ENCODE measurements around the gene FXYD5.
A peak's percentile ranks its signal among the peaks of the same experiment; 100 is the strongest.

FXYD5 gene

DNA sequence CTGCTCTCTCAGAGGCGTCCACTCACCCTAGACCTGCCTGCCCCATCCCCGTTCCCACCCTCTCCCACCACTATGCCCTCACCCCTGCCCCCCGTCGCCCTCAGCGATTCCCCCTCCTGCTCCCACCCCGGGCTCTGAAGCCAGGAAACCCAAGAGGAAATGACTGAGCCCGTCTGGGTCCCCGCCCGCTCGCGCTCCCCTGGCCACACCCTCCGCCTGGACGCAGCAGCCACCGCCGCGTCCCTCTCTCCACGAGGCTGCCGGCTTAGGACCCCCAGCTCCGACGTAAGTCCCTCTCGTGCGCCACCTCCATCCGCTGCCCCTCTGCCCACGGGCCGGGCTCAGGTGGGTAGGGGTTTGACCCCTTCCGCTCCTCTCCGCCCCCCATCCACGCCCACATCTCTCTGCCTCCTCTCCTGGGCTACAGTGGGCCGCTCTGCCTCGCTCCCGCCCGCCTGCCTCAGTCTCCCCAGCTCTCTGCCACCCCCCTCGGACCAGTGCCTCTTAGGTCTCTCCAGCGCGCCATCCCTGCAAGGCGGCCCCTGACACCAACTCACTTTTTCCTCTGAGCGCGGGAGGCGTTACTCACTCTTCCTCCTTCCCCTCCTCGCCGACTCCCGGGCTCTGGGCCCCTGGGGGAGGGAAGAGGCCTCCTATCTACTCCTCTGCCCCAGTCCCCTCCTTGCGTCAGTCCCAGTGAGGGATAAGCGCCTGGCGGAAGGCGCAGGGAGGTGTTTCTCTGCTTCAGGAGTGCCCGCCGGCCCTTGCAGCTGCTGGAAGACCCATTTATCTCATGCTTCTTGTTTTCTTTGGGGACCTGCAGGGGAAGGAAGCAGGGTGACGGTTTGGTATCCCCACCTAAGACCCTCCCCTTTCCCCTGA is at the start of gene FXYD5:
Gene FXYD5 (plus strand): TSS at position 211 of the 882 bp plus-strand sequence. CDS start 816 bp downstream, outside the sequence.
- Histone ChIP-seq H3K27me3 (ENCODE audit: control insufficient read depth, insufficient read depth, low read length) (peaks cover 18% of the 10 kb centered on the region), H3K4me3 (ENCODE audit: low read length) (peak within 1 kb of the TSS; percentile 63), H3K4me1 (ENCODE audit: control insufficient read depth, insufficient read depth, low read length) (no peaks in the 10 kb centered on the region), H3K27ac (ENCODE audit: low read depth, low read length) (no peak within 1 kb of the TSS), H3K36me3 (ENCODE audit: control insufficient read depth, insufficient read depth, low read length) (peaks cover 2% of the 10 kb centered on the region), H3K9ac (ENCODE audit: low read length) (peak within 1 kb of the TSS; percentile 41)

DNA sequence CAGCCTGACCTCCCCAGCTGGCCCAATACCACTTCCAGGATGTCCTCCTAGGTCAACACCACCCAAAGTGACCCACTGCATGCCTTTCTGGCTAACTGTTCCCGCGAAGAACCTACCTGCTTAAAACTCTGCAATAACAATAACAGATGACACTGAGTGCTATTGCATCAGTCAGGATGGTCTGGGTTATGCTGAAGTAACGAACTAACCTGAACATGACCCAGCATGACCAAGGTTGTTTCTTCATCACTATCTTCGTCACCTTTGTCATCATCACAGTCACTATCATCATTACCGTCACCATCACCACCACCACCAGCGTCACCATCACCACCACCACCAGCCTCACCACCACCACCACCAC is 49.5 kb upstream of the FXYD5 start:
- Histone ChIP-seq H3K27me3 (ENCODE audit: control insufficient read depth, insufficient read depth, low read length) (no peaks in the 10 kb centered on the region), H3K9ac (ENCODE audit: low read length) (no peak overlapping the region), H3K4me3 (ENCODE audit: low read length) (no peak overlapping the region), H3K36me3 (ENCODE audit: control insufficient read depth, insufficient read depth, low read length) (no peaks in the 10 kb centered on the region), H3K4me1 (ENCODE audit: control insufficient read depth, insufficient read depth, low read length) (no peaks in the 10 kb centered on the region), H3K27ac (ENCODE audit: low read depth, low read length) (no peak overlapping the region)

DNA sequence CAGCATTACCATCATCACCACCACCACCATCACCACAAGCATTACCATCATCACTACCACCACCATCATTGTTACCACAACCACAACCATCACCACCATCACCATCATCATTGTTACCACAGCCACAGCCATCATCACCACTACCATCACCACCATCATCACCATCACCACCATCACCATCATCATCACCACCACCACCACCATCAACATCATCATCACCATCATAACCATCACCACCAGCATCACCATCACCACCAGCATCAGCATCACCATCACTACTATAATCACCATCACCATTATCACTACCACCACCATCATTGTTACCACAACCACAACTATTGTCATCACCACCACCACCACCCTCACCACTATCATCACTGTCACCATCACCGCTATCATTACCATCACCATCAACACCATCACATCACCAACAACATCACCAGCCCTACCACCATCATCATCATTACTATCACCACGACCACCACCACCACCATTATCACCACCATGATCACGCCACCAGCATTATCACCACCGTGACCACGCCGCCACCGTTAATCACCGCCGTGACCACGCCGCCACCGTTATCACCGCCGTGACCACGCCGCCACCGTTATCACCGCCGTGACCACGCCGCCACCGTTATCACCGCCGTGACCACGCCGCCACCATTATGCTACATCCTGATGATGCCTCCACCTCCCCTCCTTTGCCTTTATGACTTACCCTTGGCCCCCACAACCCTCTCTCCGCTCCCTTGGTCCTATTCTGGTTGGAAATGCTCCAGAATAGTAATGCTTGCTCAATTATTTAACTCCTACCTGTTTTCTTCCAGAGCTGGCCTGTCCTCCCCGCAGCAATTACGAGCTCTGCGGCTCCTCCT is 48.9 kb upstream of the FXYD5 start:
- Histone ChIP-seq H3K36me3 (ENCODE audit: control insufficient read depth, insufficient read depth, low read length) (no peaks in the 10 kb centered on the region), H3K27ac (ENCODE audit: low read depth, low read length) (peak overlapping the region; percentile 34), H3K4me1 (ENCODE audit: control insufficient read depth, insufficient read depth, low read length) (no peaks in the 10 kb centered on the region), H3K4me3 (ENCODE audit: low read length) (no peak overlapping the region), H3K9ac (ENCODE audit: low read length) (no peak overlapping the region), H3K27me3 (ENCODE audit: control insufficient read depth, insufficient read depth, low read length) (no peaks in the 10 kb centered on the region)

DNA sequence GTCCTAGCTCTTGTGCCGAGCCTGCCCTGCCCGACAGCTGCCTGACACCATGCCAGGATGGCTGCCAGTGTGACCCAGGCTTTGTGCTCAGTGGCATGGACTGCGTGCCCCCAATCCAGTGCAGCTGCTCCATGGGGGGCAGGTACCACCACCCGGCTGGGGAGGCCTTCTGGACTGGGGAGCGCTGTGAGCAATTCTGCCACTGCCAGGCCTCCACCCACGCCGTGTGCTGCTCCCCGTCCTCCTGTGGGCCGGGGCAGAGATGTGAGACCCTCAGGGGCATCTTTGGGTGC is 48.3 kb upstream of the FXYD5 start:
- Histone ChIP-seq H3K9ac (ENCODE audit: low read length) (no peak overlapping the region), H3K4me3 (ENCODE audit: low read length) (no peak overlapping the region), H3K27ac (ENCODE audit: low read depth, low read length) (peak overlapping the region; percentile 34), H3K4me1 (ENCODE audit: control insufficient read depth, insufficient read depth, low read length) (no peaks in the 10 kb centered on the region), H3K36me3 (ENCODE audit: control insufficient read depth, insufficient read depth, low read length) (no peaks in the 10 kb centered on the region), H3K27me3 (ENCODE audit: control insufficient read depth, insufficient read depth, low read length) (no peaks in the 10 kb centered on the region)

DNA sequence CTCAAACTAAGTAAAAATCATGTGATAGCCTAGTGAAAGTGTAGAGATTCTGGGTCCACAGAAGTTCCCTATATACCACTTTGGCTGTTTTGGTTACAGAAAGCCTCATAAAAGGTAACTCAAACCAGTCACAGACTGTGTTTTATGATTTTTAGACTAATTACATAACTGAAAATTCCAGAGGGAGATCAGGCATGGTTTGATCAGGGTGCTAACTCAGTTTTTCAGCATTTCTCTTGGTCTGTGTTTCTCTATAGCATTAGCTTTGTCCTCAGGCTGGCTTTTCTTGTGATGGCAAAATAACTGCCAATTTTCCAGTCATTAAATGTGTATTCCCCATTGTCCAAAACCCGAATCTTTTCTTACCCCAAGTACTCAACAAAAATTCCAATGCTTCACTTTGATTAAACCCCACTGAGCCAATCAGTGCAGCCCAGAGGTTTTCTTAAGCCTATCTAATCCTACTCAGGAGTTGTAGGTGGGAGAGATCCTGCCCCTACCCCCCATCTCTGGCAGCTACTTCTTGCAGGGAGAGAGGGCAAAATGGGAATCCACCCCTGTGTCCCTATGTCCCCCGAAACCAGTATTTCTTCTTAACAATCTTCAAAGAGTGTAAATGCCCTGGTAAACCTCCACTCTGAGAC is 47.5 kb upstream of the FXYD5 start:
- Histone ChIP-seq H3K9ac (ENCODE audit: low read length) (no peak overlapping the region), H3K4me3 (ENCODE audit: low read length) (no peak overlapping the region), H3K27ac (ENCODE audit: low read depth, low read length) (peak overlapping the region; percentile 16), H3K4me1 (ENCODE audit: control insufficient read depth, insufficient read depth, low read length) (no peaks in the 10 kb centered on the region), H3K27me3 (ENCODE audit: control insufficient read depth, insufficient read depth, low read length) (no peaks in the 10 kb centered on the region), H3K36me3 (ENCODE audit: control insufficient read depth, insufficient read depth, low read length) (no peaks in the 10 kb centered on the region)

- no peaks in the 10 kb centered on the region for H3K36me3 ChIP-seq (ENCODE audit: control insufficient read depth, insufficient read depth, low read length)
- no peak overlapping the region for H3K9ac ChIP-seq (ENCODE audit: low read length)
- no peak overlapping the region for H3K27ac ChIP-seq (ENCODE audit: low read depth, low read length)
- no peaks in the 10 kb centered on the region for H3K4me1 ChIP-seq (ENCODE audit: control insufficient read depth, insufficient read depth, low read length)
- H3K4me3 ChIP-seq (ENCODE audit: low read length), result no peak overlapping the region
- H3K27me3 ChIP-seq (ENCODE audit: control insufficient read depth, insufficient read depth, low read length), result no peaks in the 10 kb centered on the region
These were observed 47.0 kb upstream of the FXYD5 start for GRCh38 chr19:35107545-35107944.

DNA sequence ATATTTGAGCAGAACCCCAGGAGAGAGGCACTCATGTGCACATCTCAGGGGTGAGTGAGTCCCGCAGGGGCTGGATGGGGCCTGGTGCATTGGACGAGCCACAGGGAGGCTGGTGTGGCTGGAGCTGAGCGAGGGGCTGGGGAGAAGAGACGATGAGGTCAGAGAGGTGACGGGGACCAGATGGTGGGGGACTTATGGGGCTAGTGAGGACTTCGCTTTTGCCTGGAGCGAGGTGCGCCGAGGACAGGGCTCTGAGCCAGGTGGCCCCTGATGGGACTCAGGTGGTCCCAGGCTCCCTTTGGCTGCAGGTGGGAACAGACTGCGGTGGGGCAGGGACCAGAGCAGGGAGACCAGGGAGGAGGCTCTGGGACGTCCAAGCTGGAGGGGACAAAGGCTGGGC is 45.8 kb upstream of the FXYD5 start:
- Histone ChIP-seq H3K4me1 (ENCODE audit: control insufficient read depth, insufficient read depth, low read length) (no peaks in the 10 kb centered on the region), H3K9ac (ENCODE audit: low read length) (no peak overlapping the region), H3K27ac (ENCODE audit: low read depth, low read length) (no peak overlapping the region), H3K27me3 (ENCODE audit: control insufficient read depth, insufficient read depth, low read length) (no peaks in the 10 kb centered on the region), H3K36me3 (ENCODE audit: control insufficient read depth, insufficient read depth, low read length) (no peaks in the 10 kb centered on the region), H3K4me3 (ENCODE audit: low read length) (no peak overlapping the region)

GRCh38 chr19:35109395-35110112 is 45.0 kb upstream of the FXYD5 start:
- Histone ChIP-seq H3K27me3 (ENCODE audit: control insufficient read depth, insufficient read depth, low read length) (no peaks in the 10 kb centered on the region), H3K9ac (ENCODE audit: low read length) (no peak overlapping the region), H3K36me3 (ENCODE audit: control insufficient read depth, insufficient read depth, low read length) (no peaks in the 10 kb centered on the region), H3K27ac (ENCODE audit: low read depth, low read length) (no peak overlapping the region), H3K4me1 (ENCODE audit: control insufficient read depth, insufficient read depth, low read length) (no peaks in the 10 kb centered on the region), H3K4me3 (ENCODE audit: low read length) (no peak overlapping the region)

- no peak overlapping the region for H3K4me3 ChIP-seq (ENCODE audit: low read length)
- no peak overlapping the region for H3K27ac ChIP-seq (ENCODE audit: low read depth, low read length)
- H3K27me3 ChIP-seq (ENCODE audit: control insufficient read depth, insufficient read depth, low read length), result no peaks in the 10 kb centered on the region
- no peaks in the 10 kb centered on the region for H3K4me1 ChIP-seq (ENCODE audit: control insufficient read depth, insufficient read depth, low read length)
- no peaks in the 10 kb centered on the region for H3K36me3 ChIP-seq (ENCODE audit: control insufficient read depth, insufficient read depth, low read length)
- no peak overlapping the region for H3K9ac ChIP-seq (ENCODE audit: low read length)
These were observed 43.6 kb upstream of the FXYD5 start for GRCh38 chr19:35110974-35111373.

DNA sequence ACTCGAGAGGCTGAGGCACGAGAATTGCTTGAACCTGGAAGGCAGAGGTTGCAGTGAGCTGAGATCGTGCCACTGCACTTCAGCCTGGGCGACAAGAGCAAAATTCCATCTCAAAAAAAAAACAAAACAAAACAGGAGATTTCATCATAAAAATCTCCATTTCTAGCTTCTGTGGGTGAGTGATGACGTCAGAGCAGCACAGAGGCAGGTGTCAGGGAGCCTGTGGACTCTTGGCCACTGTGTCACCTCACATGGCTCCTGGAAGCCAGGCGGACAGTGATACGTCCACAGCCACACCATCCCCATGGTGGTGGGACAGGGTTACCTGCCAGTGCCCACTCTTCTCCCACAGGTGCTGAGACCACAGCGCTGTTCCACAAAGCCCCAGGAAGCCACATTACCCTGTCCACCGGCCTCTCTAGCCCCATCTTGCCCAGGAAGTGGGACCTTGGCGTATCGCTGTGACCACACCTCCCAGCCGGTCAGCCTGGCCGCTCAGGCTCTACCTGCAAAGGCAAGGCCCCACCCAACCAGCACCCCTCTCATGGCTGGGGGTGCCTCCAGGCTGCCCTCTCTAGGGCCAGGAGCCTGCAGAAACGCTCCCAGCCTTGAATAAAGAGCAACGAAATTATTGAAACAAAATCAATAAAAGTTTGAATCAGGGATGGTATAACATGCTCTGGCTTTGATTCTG is 41.4 kb upstream of the FXYD5 start:
- no peak overlapping the region for H3K4me3 ChIP-seq (ENCODE audit: low read length)
- H3K27me3 ChIP-seq (ENCODE audit: control insufficient read depth, insufficient read depth, low read length), result no peaks in the 10 kb centered on the region
- H3K4me1 ChIP-seq (ENCODE audit: control insufficient read depth, insufficient read depth, low read length), result no peaks in the 10 kb centered on the region

GRCh38 chr19:35114353-35115176 is 40.0 kb upstream of the FXYD5 start:
- Histone ChIP-seq H3K27ac (ENCODE audit: low read depth, low read length) (peak overlapping the region; percentile 37), H3K27me3 (ENCODE audit: control insufficient read depth, insufficient read depth, low read length) (no peaks in the 10 kb centered on the region), H3K4me3 (ENCODE audit: low read length) (peak overlapping the region; percentile 75), H3K36me3 (ENCODE audit: control insufficient read depth, insufficient read depth, low read length) (no peaks in the 10 kb centered on the region), H3K4me1 (ENCODE audit: control insufficient read depth, insufficient read depth, low read length) (no peaks in the 10 kb centered on the region), H3K9ac (ENCODE audit: low read length) (no peak overlapping the region)

More for the DNA sequence above, 41.4 kb upstream of the FXYD5 start:
- Histone ChIP-seq H3K9ac (ENCODE audit: low read length) (no peak overlapping the region), H3K36me3 (ENCODE audit: control insufficient read depth, insufficient read depth, low read length) (no peaks in the 10 kb centered on the region), H3K27ac (ENCODE audit: low read depth, low read length) (no peak overlapping the region)
